Fibroblast of mammary gland (primary cell): Measurements from ENCODE around the gene GRM3.
"Not testable (repeated sequence)": the region's sequence is repeated elsewhere in the genome, so short reads cannot be mapped to it uniquely, and the experiment has no call there.

Source experiments
- DNase-seq: peaks from one replicate; pipeline ENCODE4 v3.0.0-alpha.2; 2010; ENCODE audit warnings: low read depth
- H3K4me3 ChIP-seq: 2 replicates; pipeline ENCODE4 v1.5.1; 2011; ENCODE audit warnings: low read depth, mild to moderate bottlenecking, low read length, moderate library complexity; ENCODE audit not compliant: control insufficient read depth
- CTCF ChIP-seq: conservative IDR thresholded peaks from 2 replicates; pipeline ENCODE4 v1.5.1; 2011; ENCODE audit warnings: low read depth, low read length, inconsistent platforms; ENCODE audit not compliant: control insufficient read depth, insufficient read depth

GRM3 gene

GRCh38 chr7:86643561-86644281 lies at the start of gene GRM3:
Gene GRM3 (plus strand): TSS chr7:86643909. CDS start chr7:86765146, 121,237 bp downstream.
- no peak for DNase-seq
- H3K4me3 ChIP-seq, result no peak within 1 kb of the TSS
- no peak for TF ChIP-seq CTCF

GRCh38 chr7:86598311-86598710 lies 45.4 kb upstream of the GRM3 start:
- H3K4me3 ChIP-seq, result no peak overlapping the region
- no peak for TF ChIP-seq CTCF
- no peak for DNase-seq

- no peak for TF ChIP-seq CTCF
- no peak for DNase-seq
- H3K4me3 ChIP-seq, result no peak overlapping the region
Observed at GRCh38 chr7:86598721-86599120, 45.0 kb upstream of the GRM3 start.

GRCh38 chr7:86600506-86601290 lies 43.0 kb upstream of the GRM3 start:
- TF ChIP-seq CTCF, result no peak
- DNase-seq, result no peak
- no peak overlapping the region for H3K4me3 ChIP-seq

- H3K4me3 ChIP-seq, DNase-seq: not testable (repeated sequence)
Observed at GRCh38 chr7:86615711-86616110, 28.0 kb upstream of the GRM3 start.

GRCh38 chr7:86644282-86645224 lies 844 bp downstream of the GRM3 start:
- no peak for TF ChIP-seq CTCF
- DNase-seq, result no peak
- no peak overlapping the region for H3K4me3 ChIP-seq
